H1 (cell line): Measurements from ENCODE around the gene C1orf115. TPM values are rescaled to one million over a fixed set of nuclear protein-coding genes. Genes with fewer than 3 reads are reported as not detected.

Experiments used
- CTCF ChIA-PET: fragments of 300-600 bp; sonication (Branson Sonifier 250); formaldehyde crosslinking; loops from one replicate; lab custom pipeline; 2021; ENCODE audit not compliant: partially characterized antibody; lab: Charles Lee
- POLR2A ChIA-PET: fragments of 300-600 bp; sonication (Branson Sonifier 250); formaldehyde crosslinking; loops from one replicate; lab custom pipeline; 2021; ENCODE audit warnings: inconsistent platforms; ENCODE audit not compliant: partially characterized antibody; lab: Charles Lee
- DNase-seq, 2 experiments: peaks; one replicate each; pipeline versions ENCODE4 v3.0.0 to v3.0.0-alpha.2; 2010 to 2022; ENCODE audit warnings: low spot score in 2 of 2, low read depth in 1 of 2, mixed read lengths in 1 of 2
- FAIRE-seq: peaks from 2 replicates; lab custom pipeline; 2011; peaks lifted over from hg19 to GRCh38; lab: Jason Lieb, UNC
- H2AFZ ChIP-seq: 2 replicates; pipeline ENCODE4 v1.8.1; 2012; ENCODE audit warnings: low read length, inconsistent platforms
- H2AK5ac ChIP-seq: 2 replicates; pipeline ENCODE4 v1.6.1; 2013; ENCODE audit warnings: low read depth, low read length
- H2BK120ac ChIP-seq: replicated peaks from 2 replicates; pipeline ENCODE3; 2013; ENCODE audit warnings: low read depth, low read length, inconsistent platforms
- H2BK12ac ChIP-seq: 2 replicates; pipeline ENCODE4 v1.6.1; 2013; ENCODE audit warnings: low read depth, low read length
- H2BK15ac ChIP-seq: 2 replicates; pipeline ENCODE4 v1.6.1; 2013; ENCODE audit warnings: low read length
- H2BK20ac ChIP-seq: 2 replicates; pipeline ENCODE4 v1.6.1; 2013; ENCODE audit warnings: low read length
- H2BK5ac ChIP-seq: 2 replicates; pipeline ENCODE4 v1.6.1; 2013; ENCODE audit warnings: low read depth, low read length
- H3K14ac ChIP-seq: 2 replicates; pipeline ENCODE4 v1.6.1; 2013; ENCODE audit warnings: inconsistent platforms; ENCODE audit not compliant: insufficient read length
- H3K18ac ChIP-seq: 2 replicates; pipeline ENCODE4 v1.6.1; 2013; ENCODE audit warnings: low read length; ENCODE audit errors: extremely low read depth
- H3K23ac ChIP-seq: 2 replicates; pipeline ENCODE4 v1.6.1; 2013; ENCODE audit warnings: inconsistent platforms; ENCODE audit not compliant: insufficient read length
- H3K23me2 ChIP-seq: 2 replicates; pipeline ENCODE4 v1.6.1; 2013; ENCODE audit warnings: low read depth, low read length
- H3K27ac ChIP-seq: 2 replicates; pipeline ENCODE4 v1.6.1; 2011; ENCODE audit warnings: low read depth, low read length, inconsistent platforms
- H3K27me3 ChIP-seq, 4 experiments: replicated peaks in 1 of 4; 1 replicate in 1 of 4; 2 replicates in 3 of 4; pipeline versions ENCODE4 v1.6.1 to v1.8.1; 2011 to 2013; ENCODE audit warnings: low read length in 3 of 4, mild to moderate bottlenecking in 3 of 4, inconsistent platforms in 2 of 4, mixed read lengths in 2 of 4, moderate library complexity in 1 of 4; ENCODE audit not compliant: control insufficient read depth in 3 of 4, insufficient read depth in 3 of 4; ENCODE audit errors: extremely low read depth in 1 of 4
- H3K36me3 ChIP-seq, 4 experiments: 2 replicates each; pipeline versions ENCODE4 v1.6.1 to v1.8.1; 2011 to 2013; ENCODE audit warnings: mild to moderate bottlenecking in 4 of 4, low read length in 3 of 4, moderate library complexity in 2 of 4, control low read depth in 1 of 4, inconsistent platforms in 1 of 4; ENCODE audit not compliant: insufficient read depth in 4 of 4, control insufficient read depth in 2 of 4
- H3K4ac ChIP-seq: replicated peaks from 2 replicates; pipeline ENCODE3; 2013; ENCODE audit warnings: low read length, low read depth, mixed read lengths, inconsistent platforms; ENCODE audit not compliant: insufficient read length
- H3K4me1 ChIP-seq, 4 experiments: replicated peaks in 1 of 4; 1 replicate in 1 of 4; 2 replicates in 3 of 4; pipeline versions ENCODE4 v1.6.1 to v1.8.1; 2011 to 2013; ENCODE audit warnings: low read length in 3 of 4, inconsistent platforms in 2 of 4, mixed read lengths in 1 of 4; ENCODE audit not compliant: insufficient read depth in 4 of 4, control insufficient read depth in 3 of 4
- H3K4me2 ChIP-seq, 2 experiments: 2 replicates each; pipeline versions ENCODE4 v1.6.1 to v1.8.1; 2011 to 2013; ENCODE audit warnings: low read depth in 2 of 2, low read length in 2 of 2, control low read depth in 1 of 2, inconsistent platforms in 1 of 2, mild to moderate bottlenecking in 1 of 2; ENCODE audit not compliant: insufficient read depth in 1 of 2
- H3K4me3 ChIP-seq, 4 experiments: fragments of 200-600, 300-600 bp in 1 of 4; sonication (generic), shearing (Covaris generic), sonication (Bioruptor Twin) in 1 of 4; 2 replicates each; pipeline versions ENCODE4 v1.5.1 to v1.8.1; 2011 to 2016; ENCODE audit warnings: low read length in 4 of 4, low read depth in 3 of 4, control low read depth in 2 of 4, inconsistent platforms in 2 of 4, mild to moderate bottlenecking in 2 of 4, mixed read lengths in 1 of 4, moderate library complexity in 1 of 4; ENCODE audit not compliant: insufficient read depth in 2 of 4; ENCODE audit errors: extremely low read depth in 1 of 4
- H3K56ac ChIP-seq: replicated peaks from 2 replicates; pipeline ENCODE3; 2013; ENCODE audit warnings: low read depth, mild to moderate bottlenecking, mixed read lengths, low read length, inconsistent platforms; ENCODE audit not compliant: insufficient read length
- H3K79me1 ChIP-seq: 2 replicates; pipeline ENCODE4 v1.6.1; 2013; ENCODE audit warnings: low read depth, low read length, control low read depth
- H3K79me2 ChIP-seq, 2 experiments: 2 replicates each; pipeline versions ENCODE4 v1.6.1 to v1.8.1; 2012 to 2013; ENCODE audit warnings: low read length in 2 of 2, mild to moderate bottlenecking in 2 of 2, inconsistent platforms in 1 of 2; ENCODE audit not compliant: insufficient read depth in 2 of 2, control insufficient read depth in 1 of 2
- H3K9ac ChIP-seq, 4 experiments: replicated peaks in 1 of 4; 1 replicate in 1 of 4; 2 replicates in 3 of 4; pipeline versions ENCODE4 v1.6.1 to v1.8.1; 2011 to 2013; ENCODE audit warnings: low read depth in 3 of 4, low read length in 3 of 4, control low read depth in 2 of 4, mild to moderate bottlenecking in 2 of 4, moderate library complexity in 2 of 4, inconsistent platforms in 1 of 4; ENCODE audit errors: extremely low read depth in 1 of 4
- H3K9me3 ChIP-seq, 2 experiments: 2 replicates each; pipeline versions ENCODE4 v1.6.1 to v1.8.1; 2012 to 2013; ENCODE audit warnings: mild to moderate bottlenecking in 2 of 2, moderate library complexity in 2 of 2, control low read depth in 1 of 2, inconsistent platforms in 1 of 2, low read depth in 1 of 2, low read length in 1 of 2, mixed read lengths in 1 of 2; ENCODE audit not compliant: insufficient read depth in 2 of 2
- H4K20me1 ChIP-seq, 2 experiments: replicated peaks in 1 of 2; 2 replicates each; pipeline versions ENCODE3 to v1.8.1; 2011 to 2013; ENCODE audit warnings: inconsistent platforms in 2 of 2, low read length in 2 of 2, mild to moderate bottlenecking in 1 of 2; ENCODE audit not compliant: insufficient read depth in 2 of 2, control insufficient read depth in 1 of 2
- H4K5ac ChIP-seq: 2 replicates; pipeline ENCODE4 v1.6.1; 2013; ENCODE audit warnings: low read length, low read depth, mixed read lengths, inconsistent platforms; ENCODE audit not compliant: insufficient read length
- H4K8ac ChIP-seq: 2 replicates; pipeline ENCODE4 v1.8.0; 2013; ENCODE audit warnings: mild to moderate bottlenecking, moderate library complexity, low read length, inconsistent platforms; ENCODE audit not compliant: insufficient read depth; ENCODE audit errors: extremely low read depth
- H4K91ac ChIP-seq: replicated peaks from 2 replicates; pipeline ENCODE3; 2013; ENCODE audit warnings: low read length, mixed read lengths, inconsistent platforms; ENCODE audit not compliant: insufficient read length
- JUN ChIP-seq: IDR thresholded peaks from 2 replicates; pipeline ENCODE4 v1.6.1; 2011; ENCODE audit warnings: low read depth, mild to moderate bottlenecking, improper control_type of control experiment, low read length
- TCF12 ChIP-seq: IDR thresholded peaks from 2 replicates; pipeline ENCODE4 v1.6.1; 2011; ENCODE audit warnings: low read depth, mild to moderate bottlenecking, low read length
- TEAD4 ChIP-seq: IDR thresholded peaks from 2 replicates; pipeline ENCODE4 v1.6.1; 2012; ENCODE audit warnings: low read depth, low read length, inconsistent platforms, mixed read lengths
- WGBS, 2 experiments: shearing (Covaris generic) in 1 of 2; methylation state at CpG; one replicate each; pipeline versions ENCODE4 v1.1.6 to v1.1.7; 2013 to 2015; ENCODE audit warnings: low lambda C conversion rate in 2 of 2, mixed read lengths in 2 of 2, inconsistent platforms in 1 of 2, low coverage in 1 of 2, missing lambda C conversion rate in 1 of 2; ENCODE audit not compliant: insufficient replicate concordance in 2 of 2, insufficient coverage in 1 of 2, insufficient read length in 1 of 2; ENCODE audit errors: extremely low coverage in 1 of 2, missing lambda C conversion rate in 1 of 2; 5-methylcytosine and 5-hydroxymethylcytosine counted together
- polyA plus RNA-seq, 7 experiments: library from polyadenylated mRNA; depleted of rRNA in 3 of 7; stranded (reverse) in 5 of 7; unstranded in 2 of 7; fragments of >200 nt in 5 of 7; fragments of 200-250 nt in 2 of 7; gene quantifications; 1 replicate in 5 of 7; 2 replicates in 1 of 7; 4 replicates in 1 of 7; pipeline versions ENCODE4 v1.2.1 to v1.2.3, GENCODE V29; 2011 to 2013; ENCODE audit warnings: missing spikeins in 2 of 7, mixed read lengths in 2 of 7
- total RNA-seq: library from RNA; stranded (reverse); fragmentation: NEBNext Ultra II Directional; extraction: Animal tissue kit (Norgen Biotek cat#: 25700); gene quantifications from 2 replicates; pipeline ENCODE4 v1.2.1, GENCODE V29; 2021

C1orf115 gene
- total and polyA plus RNA-seq, 2 of the 8 experiments (the other 6 are each of a cell fraction or from before 2014, with no cell fraction given) = 3.5 to 5.6 TPM

- Histone ChIP-seq H3K27ac (no peak overlapping the region), H2BK15ac (no peak overlapping the region), H3K9ac (no peak overlapping the region), H4K20me1 (no peaks in the 10 kb centered on the region), H4K8ac (no peak overlapping the region), H3K23ac (no peak overlapping the region), H2BK12ac (no peak overlapping the region), H3K4me3 (no peak overlapping the region), H4K91ac (no peak overlapping the region), H2BK20ac (no peak overlapping the region), H3K79me1 (no peaks in the 10 kb centered on the region), H2BK5ac (no peak overlapping the region), H3K9me3 (no peaks in the 10 kb centered on the region), H2AFZ (0 out of 2 replicates have a peak overlapping the region, but pooled peaks have one; percentile 50), H3K4me2 (no peak overlapping the region), H2AK5ac (no peak overlapping the region), H3K18ac (no peak overlapping the region), H3K36me3 (no peaks in the 10 kb centered on the region), H2BK120ac (no peak overlapping the region), H3K27me3 (peaks cover 0 to 5% (median 1%) of the 10 kb centered on the region in 4 experiments; a peak in 3 of 7 replicates), H3K79me2 (no peaks in the 10 kb centered on the region), H3K56ac (no peak overlapping the region), H4K5ac (no peak overlapping the region), H3K23me2 (peaks cover 3% of the 10 kb centered on the region), H3K4ac (no peak overlapping the region), H3K14ac (no peak overlapping the region), H3K4me1 (no peaks in the 10 kb centered on the region; a peak in 1 of 7 replicates)
- CTCF ChIA-PET = interaction anchor here (0.8 to 3.3 kb wide), 11 partner anchors 8 to 409 kb away, joined by 3 to 10 read pairs (median 5); partner anchors contain the start of gene MTARC2
- WGBS, 2 experiments = 91% methylated on average over 4 of the region's 4 CpGs; no CpG with 5 or more reads in 1 of the 2 experiments
- FAIRE-seq (no peak), DNase-seq (no peak)
- POLR2A ChIA-PET = no interaction called here
- no peak for TF ChIP-seq TCF12
- TF ChIP-seq JUN = no peak
- TF ChIP-seq TEAD4 = no peak
Measured at GRCh38 chr1:220684890-220685289, 5.3 kb upstream of the C1orf115 start.
